D341Med (cell line): Measurements from ENCODE around the gene OMP.
A peak's percentile ranks its signal among the peaks of the same experiment; 100 is the strongest.
"Not testable (repeated sequence)": the region's sequence is repeated elsewhere in the genome, so short reads cannot be mapped to it uniquely, and the experiment has no call there.

ENCODE experiments used
- DNase-seq: peaks from one replicate; pipeline ENCODE4 v3.0.0; 2012; ENCODE audit warnings: low spot score

OMP gene

DNA sequence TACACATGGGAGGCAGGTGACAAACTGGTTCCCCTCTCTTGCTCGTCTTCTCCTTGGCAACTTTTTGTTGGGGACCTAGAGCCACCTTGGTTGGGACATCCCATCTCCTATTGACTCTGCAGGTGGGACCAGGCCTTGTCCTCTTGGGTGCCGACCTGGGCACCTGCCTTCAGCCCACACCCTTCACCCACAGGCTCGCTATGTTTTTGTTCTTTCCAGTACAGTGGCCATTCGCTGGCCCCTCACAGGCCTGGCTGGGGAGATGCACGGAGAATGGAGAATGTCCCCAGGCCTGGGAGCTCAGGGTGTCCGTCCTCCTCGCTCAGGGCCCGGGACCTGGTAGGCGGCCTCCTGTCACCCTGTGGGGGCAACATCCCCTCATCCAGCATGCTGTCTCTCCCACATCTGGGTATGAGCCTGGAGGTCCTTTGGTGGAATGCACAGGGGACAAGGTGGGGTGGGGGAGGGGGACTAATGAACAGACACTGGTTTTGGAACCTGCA lies 14.9 kb upstream of the OMP start:
- DNase-seq: no peak

DNA sequence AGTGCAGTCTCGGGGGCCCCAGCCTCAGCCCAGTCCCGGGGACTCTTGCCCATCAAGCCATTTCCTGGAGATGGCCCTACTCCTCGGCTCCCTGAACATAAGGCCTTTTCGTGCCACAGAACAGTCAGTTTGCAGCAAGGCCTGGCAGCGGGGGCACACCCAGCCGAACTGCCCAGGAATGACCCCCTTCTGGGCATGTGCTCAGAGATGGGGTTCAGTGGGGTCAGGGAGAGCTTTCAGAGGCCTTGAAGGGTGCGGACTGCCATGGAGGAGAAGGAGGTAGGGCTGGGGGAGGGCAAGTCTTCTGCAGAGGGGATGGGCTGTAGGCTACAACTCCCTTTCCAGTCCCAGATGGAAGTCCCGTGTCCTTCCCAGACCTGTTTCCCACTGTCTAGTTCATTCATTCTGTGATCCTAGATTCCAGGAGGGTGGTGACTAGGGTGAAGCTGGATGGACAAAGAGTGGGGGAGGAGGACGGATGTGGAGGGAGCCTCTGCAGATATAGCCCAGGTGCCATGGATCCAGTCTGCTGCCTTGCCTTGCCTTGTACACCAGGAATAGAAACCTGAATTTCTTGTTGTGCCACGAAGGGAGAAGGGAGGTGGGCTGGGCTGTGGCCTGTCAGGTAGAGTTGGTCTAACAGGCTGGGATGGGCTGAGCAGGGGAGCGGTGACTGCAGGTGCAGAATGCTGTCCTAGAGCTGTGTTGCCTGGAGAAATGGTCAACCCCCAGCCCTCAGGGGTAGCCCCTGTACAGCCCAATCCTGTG lies 14.2 kb upstream of the OMP start:
- no peak for DNase-seq

DNA sequence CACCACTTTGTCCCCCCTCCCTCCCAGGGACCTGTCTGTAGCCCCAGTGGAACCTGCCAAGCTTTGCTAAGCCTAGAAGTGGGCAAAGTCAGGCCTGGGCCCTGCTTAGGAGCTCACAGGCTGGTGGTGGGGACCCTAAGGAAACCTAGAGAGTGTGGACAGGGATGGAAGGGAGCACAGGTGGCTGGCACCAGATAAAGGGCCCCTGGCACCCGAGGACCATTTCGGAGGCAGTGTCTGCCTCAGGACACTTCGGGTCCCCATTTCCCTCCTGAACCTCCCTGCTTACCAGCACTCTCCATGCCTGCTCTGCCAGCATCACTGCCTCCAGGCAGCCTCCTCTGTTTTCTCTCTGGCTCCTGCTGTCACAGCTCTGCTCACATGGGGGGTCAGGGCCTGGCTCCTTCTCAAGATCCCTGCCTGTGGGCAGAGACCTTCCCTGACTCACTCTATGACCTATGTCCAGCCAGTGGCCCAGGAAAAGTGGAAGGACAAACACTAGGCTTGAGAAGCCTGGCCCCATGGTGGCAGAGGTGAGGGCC lies 13.6 kb upstream of the OMP start:
- no peak for DNase-seq

DNA sequence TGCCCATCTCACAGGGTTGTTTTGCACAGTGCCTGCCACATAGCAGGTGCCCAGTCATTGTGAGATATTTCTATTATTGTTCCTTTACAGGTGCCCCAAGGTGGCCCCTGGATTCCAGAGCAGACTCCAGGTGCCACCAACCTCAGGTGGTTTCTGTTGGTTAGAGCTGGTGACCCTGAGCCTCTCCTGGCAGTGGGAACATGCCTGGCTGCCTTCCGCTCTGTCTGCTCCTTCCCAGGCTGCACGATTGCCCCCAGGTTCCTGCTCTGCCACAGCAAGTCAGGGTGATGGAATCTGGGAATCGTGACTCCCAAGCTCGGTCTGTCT lies 12.6 kb upstream of the OMP start:
- DNase-seq: no peak

DNA sequence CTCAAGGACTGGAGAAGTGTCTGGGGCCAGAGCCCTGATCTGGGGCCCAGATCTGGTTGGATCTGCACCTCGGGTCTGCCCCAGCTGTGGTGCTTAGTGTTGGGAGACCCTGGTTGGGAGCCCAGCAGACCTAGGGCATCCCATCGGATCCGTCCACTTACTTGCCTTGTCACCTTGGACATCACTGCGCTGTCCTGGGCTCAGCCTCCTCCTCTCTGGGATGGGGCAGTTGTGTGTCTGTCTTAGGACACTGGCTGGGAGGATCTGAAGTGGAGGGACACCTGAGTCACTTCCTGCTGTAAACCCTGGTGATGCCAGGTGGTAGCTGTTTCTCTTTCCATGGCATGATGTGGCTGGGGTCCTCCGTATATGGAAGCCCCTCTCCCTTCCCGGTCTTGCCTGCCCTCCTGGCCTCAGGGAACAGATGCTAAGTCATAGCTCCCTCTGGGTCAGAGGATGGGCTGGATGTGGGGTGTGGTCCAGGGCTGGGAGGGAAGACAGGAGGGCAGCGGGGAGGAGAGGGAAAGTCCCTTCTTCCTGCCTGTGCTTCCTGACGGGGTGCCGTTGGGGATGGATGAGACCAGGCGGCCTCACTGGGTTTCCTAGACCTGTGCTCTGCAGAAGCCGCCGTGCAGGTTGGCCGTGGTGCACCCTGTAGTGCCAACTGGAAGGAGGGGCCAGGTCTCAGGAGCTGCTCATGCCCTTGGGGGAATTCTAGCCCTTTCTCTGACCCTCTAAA lies 12.1 kb upstream of the OMP start:
- DNase-seq: no peak

DNA sequence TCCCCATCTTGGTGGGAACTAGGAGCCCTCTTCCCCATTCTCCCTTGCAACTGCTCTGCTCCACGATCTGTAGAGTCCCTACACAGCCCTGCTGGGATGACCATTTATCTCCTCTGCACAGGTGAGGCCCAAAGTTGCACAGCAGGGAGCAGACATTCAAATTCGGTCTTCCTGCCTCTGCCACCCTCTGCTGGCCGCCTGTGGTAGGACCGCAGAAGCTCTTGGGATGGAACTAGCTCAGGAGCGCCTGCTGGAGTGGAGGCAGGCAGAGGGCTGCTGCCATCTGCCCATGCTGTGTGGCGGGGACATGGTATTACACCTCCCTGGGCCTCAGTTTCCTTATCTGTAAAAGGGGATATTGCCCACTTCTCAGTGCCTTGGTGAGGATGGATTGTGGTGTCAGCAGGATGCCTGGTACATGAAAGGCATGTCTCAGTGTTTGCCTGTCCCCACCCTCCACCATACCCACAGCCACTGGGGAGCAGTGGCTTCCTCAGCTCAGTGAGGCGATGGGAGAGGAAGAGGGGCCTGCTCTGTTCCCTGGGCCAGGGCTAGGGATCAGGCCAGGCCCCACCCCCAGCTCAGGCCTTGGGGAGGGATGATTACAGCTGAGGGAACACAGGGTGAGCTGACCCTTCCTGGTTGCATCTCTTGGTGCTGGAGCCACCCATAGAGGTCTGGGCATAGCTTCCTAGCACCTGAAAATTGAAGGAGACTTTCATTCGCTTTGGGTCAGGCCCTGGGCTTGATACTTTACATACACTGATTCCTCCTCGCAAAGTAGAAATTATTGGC lies 11.3 kb upstream of the OMP start:
- peak; percentile 89 for DNase-seq

DNA sequence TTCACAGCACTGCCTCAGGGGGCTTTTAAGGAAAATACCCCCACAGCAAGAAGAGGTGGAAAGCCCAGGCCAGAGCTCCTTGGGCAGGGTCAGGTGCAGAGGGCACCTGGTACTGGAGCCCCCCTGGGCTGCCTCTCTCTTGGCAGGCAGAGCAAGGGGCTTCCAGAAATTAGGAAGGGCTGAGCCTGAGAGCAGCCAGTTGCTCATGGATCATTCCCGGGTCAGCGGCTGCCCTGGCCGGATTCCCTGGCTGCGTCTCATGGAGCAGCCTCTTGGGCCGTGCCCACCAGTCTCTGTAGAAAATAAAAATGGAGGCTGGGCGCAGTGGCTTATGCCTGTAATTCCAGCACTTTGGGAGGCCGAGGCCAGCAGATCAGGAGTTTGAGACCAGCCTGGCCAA lies 10.3 kb upstream of the OMP start:
- no peak for DNase-seq

DNA sequence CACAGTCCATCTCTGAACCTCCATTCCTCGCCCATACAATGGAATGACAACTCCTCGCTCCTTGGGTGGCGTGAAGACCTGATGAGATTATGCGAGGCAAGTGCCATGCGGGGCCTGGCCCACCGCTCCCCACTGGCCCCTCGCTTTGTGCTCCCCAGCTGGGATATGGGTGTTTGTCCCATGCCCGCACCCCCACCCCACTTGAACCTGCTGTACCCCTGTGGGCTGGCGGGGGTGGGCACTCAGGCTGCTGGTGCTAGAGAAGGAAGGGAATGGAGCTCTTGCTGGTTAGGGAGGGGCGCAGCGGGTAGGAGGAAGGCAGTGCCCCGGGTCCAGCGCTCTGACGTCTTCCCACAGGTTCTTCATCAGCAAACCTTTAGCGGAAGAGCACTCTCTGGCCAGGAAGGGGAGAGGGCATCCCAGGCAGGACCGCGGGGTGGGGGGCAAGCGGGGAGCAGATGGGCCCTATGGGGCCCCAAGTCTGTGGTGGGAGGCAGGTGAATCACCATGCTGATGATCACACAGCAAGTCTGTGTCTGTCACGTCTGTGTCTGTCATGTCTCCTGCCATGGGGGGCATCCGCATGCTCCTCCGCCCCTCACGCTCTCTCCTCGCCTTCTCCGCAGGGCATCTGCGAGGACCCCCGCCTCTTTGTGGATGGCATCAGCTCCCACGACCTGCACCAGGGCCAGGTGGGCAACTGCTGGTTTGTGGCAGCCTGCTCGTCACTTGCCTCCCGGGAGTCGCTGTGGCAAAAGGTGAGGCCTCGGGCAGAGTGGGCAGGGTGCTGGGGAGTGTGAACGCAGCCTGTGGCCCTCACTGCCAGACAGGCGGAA lies 9.4 kb upstream of the OMP start:
- DNase-seq: no peak

DNA sequence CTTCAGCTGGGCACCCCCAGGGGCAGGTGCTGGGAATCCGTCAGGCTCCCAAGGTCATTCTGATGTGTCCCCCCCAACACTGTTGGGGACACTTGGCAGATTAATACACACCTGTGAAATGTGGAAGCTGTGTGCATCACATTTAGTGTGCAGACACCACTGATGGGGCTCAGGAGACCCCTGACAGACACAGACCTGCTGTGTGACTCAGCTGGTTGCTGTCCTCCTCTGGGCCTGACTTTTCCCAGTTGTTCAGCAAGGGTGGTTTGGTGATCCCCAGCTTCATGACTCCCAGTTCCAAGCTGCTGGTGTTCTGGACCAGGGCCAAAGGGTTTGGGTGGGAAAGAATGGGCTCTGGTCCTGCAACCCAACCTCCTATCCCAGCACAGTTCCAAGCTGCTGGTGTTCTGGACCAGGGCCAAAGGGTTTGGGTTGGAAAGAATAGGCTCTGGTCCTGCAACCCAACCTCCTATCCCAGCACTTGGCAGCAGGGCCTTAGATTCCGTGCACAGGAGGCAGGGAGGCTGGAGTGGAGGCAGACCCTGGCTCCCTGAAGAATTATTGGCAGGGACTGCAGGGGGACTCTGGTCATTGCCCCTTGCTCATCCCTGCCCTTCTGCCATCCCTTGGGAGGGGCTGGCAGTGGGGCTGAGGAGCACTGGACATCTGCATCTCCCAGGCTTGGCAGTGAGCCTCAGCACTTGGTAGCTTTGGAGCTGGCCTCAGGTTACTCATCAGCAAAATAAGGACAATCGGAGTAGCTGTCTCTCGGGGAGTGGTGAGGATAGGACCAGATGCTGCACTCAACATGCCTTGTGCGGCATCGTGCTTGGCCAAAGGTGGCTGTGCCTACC lies 8.4 kb upstream of the OMP start:
- DNase-seq: no peak

DNA sequence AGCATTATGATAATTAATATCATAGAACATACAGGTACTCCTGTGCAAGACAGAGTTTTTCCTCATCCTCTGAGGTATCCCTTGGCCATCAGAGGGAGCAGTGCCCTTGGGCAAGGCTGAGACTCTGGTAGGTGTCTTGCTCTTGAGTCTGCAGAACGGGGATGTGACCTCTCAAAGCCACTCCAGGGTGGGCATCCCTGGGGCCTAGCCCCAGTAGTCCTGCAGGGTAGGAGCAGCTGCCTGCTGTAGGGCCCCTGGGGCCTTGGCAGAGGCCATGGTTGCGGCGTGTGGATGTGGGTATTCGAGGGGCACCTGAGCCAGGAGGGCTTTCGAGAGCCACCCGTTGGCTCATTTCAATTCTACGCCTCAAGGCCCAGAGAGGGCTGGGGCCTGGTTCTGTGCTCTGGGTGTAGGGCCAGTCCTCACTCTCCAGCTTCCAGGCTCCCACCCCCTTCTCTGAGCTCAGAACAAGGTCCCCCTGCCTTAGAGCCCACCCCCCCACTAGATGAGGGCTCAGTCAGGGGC lies 7.7 kb upstream of the OMP start:
- no peak for DNase-seq

DNA sequence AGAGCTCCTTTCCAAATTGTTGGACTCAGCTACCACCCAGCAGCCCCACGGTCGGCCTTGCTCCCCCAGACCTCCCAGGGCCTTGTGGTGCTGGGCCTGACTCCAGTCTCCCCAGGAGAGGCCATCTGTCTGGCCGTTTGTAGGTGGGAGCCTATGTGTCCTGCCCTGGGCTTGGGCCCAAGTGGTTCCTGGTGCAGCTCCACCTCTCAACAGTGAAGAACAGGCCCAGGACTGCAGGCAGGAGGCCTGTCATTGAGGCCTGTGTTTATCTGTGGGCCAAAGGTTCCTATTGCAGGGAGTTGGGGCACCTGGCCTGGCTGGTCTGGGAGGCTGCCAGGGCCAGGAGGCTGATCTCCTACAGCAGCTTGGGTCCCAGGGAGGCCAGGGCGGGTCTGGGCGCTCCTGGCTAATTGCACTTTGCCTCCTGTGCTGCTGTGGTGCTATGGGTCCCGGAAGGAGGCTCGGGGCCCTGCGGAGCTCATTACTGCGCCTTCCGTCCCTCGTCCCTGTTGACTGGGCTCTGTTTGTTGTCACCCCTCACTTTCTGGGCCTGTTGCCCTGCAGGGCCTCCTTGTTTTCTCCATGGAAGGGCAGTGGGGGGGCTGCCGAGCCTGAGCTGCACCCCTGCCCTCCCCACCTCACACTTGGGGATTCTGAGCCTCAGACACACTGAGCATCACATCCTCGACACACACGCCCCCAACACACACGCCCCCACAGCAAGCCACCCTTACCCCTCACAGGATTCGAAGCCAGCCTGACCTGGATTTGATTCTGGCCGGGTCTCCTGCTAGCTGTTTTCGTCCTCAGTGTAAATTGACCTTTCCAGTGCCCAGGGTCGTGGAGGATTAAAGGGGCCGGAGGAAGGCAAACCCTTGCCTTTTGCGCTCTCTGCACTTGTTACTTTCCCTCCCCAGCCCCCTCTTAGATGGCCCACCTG lies 6.8 kb upstream of the OMP start:
- DNase-seq: no peak

DNA sequence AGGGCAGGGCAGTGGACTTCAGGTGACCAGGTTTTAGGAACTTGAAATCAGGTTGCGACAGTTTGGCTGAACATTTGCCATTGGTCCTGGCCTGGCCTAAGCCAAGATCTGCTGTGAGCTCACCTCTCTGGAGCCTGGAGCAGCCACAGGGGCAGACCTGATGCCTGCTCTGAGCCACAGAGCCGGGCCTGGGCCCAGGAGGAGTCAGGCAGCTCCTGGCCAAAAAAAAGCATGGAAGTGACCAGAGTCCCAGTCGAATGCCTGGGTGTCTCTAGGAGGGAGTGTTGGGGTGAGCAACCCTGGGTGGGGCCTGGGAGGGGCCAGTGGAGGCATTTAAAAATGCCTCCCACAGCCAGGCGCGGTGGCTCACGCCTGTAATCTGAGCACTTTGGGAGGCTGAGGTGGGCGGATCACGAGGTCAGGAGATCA lies 6.0 kb upstream of the OMP start:
- DNase-seq: no peak

DNA sequence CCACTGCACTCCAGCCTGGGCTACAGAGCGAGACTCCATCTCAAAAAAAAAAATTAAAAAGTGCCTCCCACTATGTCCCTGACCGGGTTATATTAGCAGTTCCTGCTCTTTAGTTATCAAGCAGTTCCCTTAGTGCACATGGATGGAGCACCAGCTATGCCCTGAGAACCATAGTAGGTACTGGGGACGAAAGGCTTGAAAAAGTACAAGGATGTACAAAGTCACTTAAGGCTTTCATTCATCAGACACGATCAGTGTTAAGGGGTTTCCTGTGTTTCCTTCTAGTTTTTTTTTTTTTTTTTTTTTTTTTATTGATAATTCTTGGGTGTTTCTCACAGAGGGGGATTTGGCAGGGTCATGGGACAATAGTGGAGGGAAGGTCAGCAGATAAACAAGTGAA lies 5.5 kb upstream of the OMP start:
- DNase-seq: not testable (repeated sequence)

DNA sequence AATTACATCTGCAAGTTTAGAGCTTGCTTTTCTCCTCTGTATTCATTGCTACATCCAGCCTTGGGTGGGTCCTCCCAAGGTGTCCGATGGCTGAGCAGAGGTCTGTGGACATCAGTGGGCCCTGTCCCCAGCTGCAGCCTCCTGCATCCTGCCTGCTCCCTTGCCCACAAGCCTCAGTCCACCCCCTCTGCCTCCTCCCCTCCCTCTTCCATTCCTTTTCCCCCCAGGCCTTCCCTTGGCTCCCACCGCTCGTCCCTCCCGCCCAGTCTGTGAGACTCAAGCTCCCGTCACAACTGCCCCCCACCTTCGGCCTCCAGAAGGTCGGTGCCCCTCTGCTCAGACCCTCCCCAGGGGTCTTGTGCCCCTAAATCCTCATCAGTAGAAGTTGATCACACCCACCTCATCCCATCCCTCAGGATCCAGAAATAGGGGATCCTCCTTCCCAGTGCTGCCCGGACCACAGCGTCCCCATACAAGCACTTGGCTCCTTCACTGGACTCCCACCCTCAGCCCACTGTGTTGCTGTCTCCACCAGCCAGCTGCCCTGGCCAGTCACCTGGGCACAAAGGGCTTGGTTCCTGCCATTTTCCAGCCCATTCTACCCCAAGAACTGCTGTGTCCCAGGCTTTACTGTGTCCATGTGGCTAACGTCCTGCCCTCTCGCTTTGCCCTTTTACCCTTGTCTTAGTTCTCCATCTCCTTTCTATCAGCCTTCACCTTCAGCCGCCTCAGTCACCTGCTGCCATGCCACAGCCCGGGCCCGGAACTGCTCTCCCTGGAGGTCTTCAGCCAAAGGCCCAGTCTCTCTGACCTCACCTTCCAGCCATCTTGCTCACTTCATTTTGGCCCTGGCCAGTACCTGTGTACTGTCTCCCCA lies 2.2 kb upstream of the OMP start:
- no peak for DNase-seq

DNA sequence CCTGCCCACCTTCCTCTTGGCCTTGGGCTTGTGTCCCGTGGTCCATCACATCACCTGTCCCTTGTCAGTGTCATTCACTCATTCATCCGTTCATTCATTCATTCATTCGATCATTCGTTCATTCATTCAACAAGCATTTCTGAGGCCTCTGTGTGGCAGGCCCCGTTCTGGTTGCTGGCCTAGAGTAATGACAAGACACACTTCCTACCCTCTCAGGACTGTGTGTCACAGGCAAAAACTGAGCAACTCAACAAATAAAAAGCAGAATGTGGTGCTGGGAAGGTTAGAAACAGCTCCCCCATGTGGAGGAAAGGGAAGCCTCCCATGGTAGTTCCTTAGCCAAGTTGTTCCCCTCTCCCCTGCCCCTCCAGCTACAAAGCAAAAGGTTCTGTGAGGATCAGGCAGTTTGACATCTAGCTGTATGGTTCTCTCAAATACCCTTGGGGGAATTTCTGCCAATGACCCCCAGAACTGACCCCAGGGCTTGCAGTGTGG lies 1.6 kb upstream of the OMP start:
- DNase-seq: no peak

DNA sequence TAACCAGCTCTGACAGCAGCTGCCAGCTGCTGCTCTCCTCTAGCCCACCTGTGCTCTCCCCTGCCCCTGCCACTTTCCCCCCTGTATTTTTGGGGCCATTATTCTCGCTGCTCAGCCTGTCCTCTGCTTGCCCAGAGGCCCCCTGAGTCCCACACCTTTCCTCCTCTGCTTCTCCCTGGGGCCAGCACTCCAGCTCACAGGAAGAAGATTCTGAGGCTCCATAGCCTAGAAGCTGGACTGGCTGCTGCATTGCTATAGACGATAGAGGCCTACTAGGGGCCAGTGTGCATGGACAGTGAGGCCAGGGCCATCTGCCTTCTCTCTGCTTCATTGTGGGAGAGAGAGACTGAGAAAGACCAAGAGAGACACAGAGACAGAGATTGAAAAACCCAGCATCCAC lies 679 bp downstream of the OMP start:
- DNase-seq: no peak

DNA sequence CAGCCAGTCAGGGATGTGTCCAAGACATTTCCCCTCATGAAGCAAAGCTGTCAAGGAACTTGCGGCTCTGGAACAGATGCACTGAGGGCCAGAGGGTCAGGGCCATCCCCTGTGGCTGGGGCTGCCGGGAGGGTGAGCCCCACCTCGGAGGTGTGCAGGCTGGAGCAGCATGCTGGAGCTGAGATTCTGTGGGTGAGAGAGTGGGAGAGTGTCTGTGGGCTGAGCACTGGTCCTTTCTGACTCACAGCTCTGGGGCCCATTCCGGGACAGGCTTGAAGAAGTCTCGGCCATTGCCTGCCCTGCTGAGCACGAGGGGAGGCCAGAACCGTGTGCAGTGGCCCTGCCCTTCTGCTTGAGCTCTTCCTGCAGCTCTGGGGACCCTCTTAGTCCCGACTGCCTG lies 2.1 kb downstream of the OMP start:
- no peak for DNase-seq

DNA sequence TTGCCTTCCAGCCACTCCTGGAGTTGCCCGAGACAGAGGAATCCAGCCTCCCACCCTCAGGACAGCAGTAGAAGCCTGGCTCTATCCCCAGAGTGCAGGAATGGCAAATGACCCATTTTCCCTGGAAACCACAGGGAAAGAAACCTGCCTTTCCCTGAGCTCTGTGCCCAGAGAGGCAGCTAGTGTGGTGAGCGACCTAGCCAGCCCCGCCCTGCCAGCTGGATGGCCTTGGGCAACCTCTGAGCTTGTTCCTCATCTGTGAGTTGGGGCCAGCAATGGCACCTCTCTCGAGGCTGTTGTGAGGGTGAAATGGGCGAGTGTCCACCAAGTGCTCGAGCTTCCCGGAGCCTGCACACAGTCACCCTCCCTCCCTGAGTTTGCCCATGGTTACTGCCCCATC lies 3.7 kb downstream of the OMP start:
- no peak for DNase-seq
